GM21381 (cell line): ENCODE measurements around the gene THPO.

ENCODE experiments used
- ATAC-seq: cut with Tn5 transposase; IDR thresholded peaks from one replicate; pipeline ENCODE4 v1.9.1; 2021; ENCODE audit warnings: mild to moderate bottlenecking, moderate library complexity; ENCODE audit not compliant: unreplicated experiment

Gene THPO

GRCh38 chr3:184386047-184386806 lies 8.2 kb upstream of the THPO start:
- ATAC-seq: no peak

- ATAC-seq: no peak
Measured at GRCh38 chr3:184384856-184385422, 6.9 kb upstream of the THPO start.

GRCh38 chr3:184384342-184384741 lies 6.3 kb upstream of the THPO start:
- no peak for ATAC-seq

GRCh38 chr3:184383033-184383740 lies 5.2 kb upstream of the THPO start:
- no peak for ATAC-seq

- ATAC-seq: no peak
Measured at GRCh38 chr3:184382326-184383032, 4.5 kb upstream of the THPO start.

GRCh38 chr3:184381261-184382224 lies 3.5 kb upstream of the THPO start:
- no peak for ATAC-seq

- ATAC-seq: no peak
Measured at GRCh38 chr3:184380627-184381260, 2.7 kb upstream of the THPO start.

- ATAC-seq: no peak
Measured at GRCh38 chr3:184380185-184380626, 2.2 kb upstream of the THPO start.

- ATAC-seq: no peak
Measured at GRCh38 chr3:184379358-184380184, 1.6 kb upstream of the THPO start, which contains the start of gene CHRD. CHRD (plus strand) TSS chr3:184380054; CDS start chr3:184380319, 265 bp downstream.

- ATAC-seq: no peak
Measured at GRCh38 chr3:184378651-184379357, 797 bp upstream of the THPO start.

- no peak for ATAC-seq
Measured at GRCh38 chr3:184377374-184377773, 633 bp downstream of the THPO start.

GRCh38 chr3:184375747-184376461 lies 2.1 kb downstream of the THPO start:
- ATAC-seq: no peak

GRCh38 chr3:184373422-184373821 lies 4.6 kb downstream of the THPO start:
- ATAC-seq: no peak

GRCh38 chr3:184372911-184373310 lies 5.1 kb downstream of the THPO start:
- ATAC-seq: no peak

GRCh38 chr3:184372296-184372821 lies 5.6 kb downstream of the THPO start:
- ATAC-seq: no peak

- ATAC-seq: peak; percentile 70
Measured at GRCh38 chr3:184371570-184372018, 6.4 kb downstream of the THPO start.

- ATAC-seq: no peak
Measured at GRCh38 chr3:184368586-184369183, 9.3 kb downstream of the THPO start.
